ENCODE measurements around the gene RFX7.
"Not testable (repeated sequence)": the region's sequence is repeated elsewhere in the genome, so short reads cannot be mapped to it uniquely, and the experiment has no call there.

RFX7 gene

GRCh38 chr15:56205061-56205876 is 38.4 kb downstream of the RFX7 start:
- no peak for DNase-seq

GRCh38 chr15:56203312-56203922 is 40.3 kb downstream of the RFX7 start:
- not testable (repeated sequence) for DNase-seq

GRCh38 chr15:56202701-56203100 is 41.0 kb downstream of the RFX7 start:
- no peak for DNase-seq

GRCh38 chr15:56199038-56199437 is 44.6 kb downstream of the RFX7 start:
- no peak for DNase-seq

- DNase-seq: no peak
Measured at GRCh38 chr15:56194035-56194434, 49.6 kb downstream of the RFX7 start.

- DNase-seq: no peak
Measured at GRCh38 chr15:56192659-56193442, 50.8 kb downstream of the RFX7 start.

GRCh38 chr15:56187665-56188064 is 56.0 kb downstream of the RFX7 start:
- DNase-seq: no peak

GRCh38 chr15:56185980-56186379 is 57.7 kb downstream of the RFX7 start:
- DNase-seq: no peak

- no peak for DNase-seq
Measured at GRCh38 chr15:56184516-56184915, 59.2 kb downstream of the RFX7 start.

GRCh38 chr15:56180851-56181250 is 62.8 kb downstream of the RFX7 start:
- no peak for DNase-seq

- DNase-seq: no peak
Measured at GRCh38 chr15:56176996-56177395, 66.7 kb downstream of the RFX7 start.

GRCh38 chr15:56175788-56176187 is 67.9 kb downstream of the RFX7 start:
- no peak for DNase-seq

- no peak for DNase-seq
Measured at GRCh38 chr15:56174649-56175048, 69.0 kb downstream of the RFX7 start.

- DNase-seq: no peak
Measured at GRCh38 chr15:56168394-56168793, 75.3 kb downstream of the RFX7 start.

- DNase-seq: no peak
Measured at GRCh38 chr15:56165234-56165633, 78.4 kb downstream of the RFX7 start.

GRCh38 chr15:56160966-56161365 is 82.7 kb downstream of the RFX7 start:
- DNase-seq: no peak

GRCh38 chr15:56156877-56157276 is 86.8 kb downstream of the RFX7 start:
- no peak for DNase-seq

GRCh38 chr15:56155278-56155677 is 88.4 kb downstream of the RFX7 start:
- DNase-seq: not testable (repeated sequence)

GRCh38 chr15:56154768-56155167 is 88.9 kb downstream of the RFX7 start:
- not testable (repeated sequence) for DNase-seq

GRCh38 chr15:56150204-56150603 is 93.5 kb downstream of the RFX7 start:
- no peak for DNase-seq

- no peak for DNase-seq
Measured at GRCh38 chr15:56148064-56148463, 95.6 kb downstream of the RFX7 start.

GRCh38 chr15:56146756-56147155 is 96.9 kb downstream of the RFX7 start:
- DNase-seq: no peak

- no peak for DNase-seq
Measured at GRCh38 chr15:56128081-56128480, 115.6 kb downstream of the RFX7 start.

GRCh38 chr15:56126409-56126808 is 117.3 kb downstream of the RFX7 start:
- no peak for DNase-seq

Data from activated effector memory CD4-positive, alpha-beta T cell treated with Interleukin-2 at 50 U/mL for 16 hours (primary cell).